Mononuclear cell (primary cell): ENCODE measurements around the gene PPFIA4. TPM values are rescaled to one million over a fixed set of nuclear protein-coding genes. Genes with fewer than 3 reads are reported as not detected.
"Not testable (repeated sequence)": the region's sequence is repeated elsewhere in the genome, so short reads cannot be mapped to it uniquely, and the experiment has no call there.

ENCODE experiments used
- H3K27me3 ChIP-seq: 2 replicates; pipeline ENCODE4 v1.6.0; 2011; ENCODE audit warnings: low read length, control low read depth; ENCODE audit not compliant: insufficient read depth
- H3K4me1 ChIP-seq: 2 replicates; pipeline ENCODE4 v1.5.1; 2011; ENCODE audit warnings: mild to moderate bottlenecking, low read length, control low read depth; ENCODE audit not compliant: insufficient read depth
- H3K4me3 ChIP-seq: 2 replicates; pipeline ENCODE4 v1.5.1; 2011; ENCODE audit warnings: mild to moderate bottlenecking, low read length, moderate library complexity
- H3K9me3 ChIP-seq: 2 replicates; pipeline ENCODE4 v1.5.1; 2011; ENCODE audit warnings: low read depth, mild to moderate bottlenecking, control low read depth, low read length
- total RNA-seq: library from RNA; depleted of rRNA; stranded (reverse); fragments of >200 nt; gene quantifications from one replicate; pipeline ENCODE4 v1.2.3, GENCODE V29; 2012

The PPFIA4 gene
- total RNA-seq: 0.73 TPM

- no peaks in the 10 kb centered on the region for H3K9me3 ChIP-seq
- H3K27me3 ChIP-seq: peaks cover 6% of the 10 kb centered on the region
- H3K4me1 ChIP-seq: peaks cover 12% of the 10 kb centered on the region
- H3K4me3 ChIP-seq: peak within 1 kb of the TSS; percentile 41
Measured at GRCh38 chr1:203026031-203026665, at the start of gene PPFIA4. Gene PPFIA4, plus strand, starts transcription at chr1:203026491. Its CDS starts 12,518 bp downstream, at chr1:203039009.

- no peak overlapping the region for H3K4me3 ChIP-seq
- peaks cover 3% of the 10 kb centered on the region for H3K4me1 ChIP-seq
- H3K9me3 ChIP-seq: no peaks in the 10 kb centered on the region
- H3K27me3 ChIP-seq: no peaks in the 10 kb centered on the region
Measured at GRCh38 chr1:202976633-202977032, 49.7 kb upstream of the PPFIA4 start.

- H3K27me3 ChIP-seq: no peaks in the 10 kb centered on the region
- no peaks in the 10 kb centered on the region for H3K9me3 ChIP-seq
- H3K4me1 ChIP-seq: peaks cover 7% of the 10 kb centered on the region
- H3K4me3 ChIP-seq: no peak overlapping the region
Measured at GRCh38 chr1:202979459-202979858, 46.8 kb upstream of the PPFIA4 start.

- H3K9me3 ChIP-seq: no peaks in the 10 kb centered on the region
- no peaks in the 10 kb centered on the region for H3K27me3 ChIP-seq
- no peak overlapping the region for H3K4me3 ChIP-seq
- H3K4me1 ChIP-seq: peaks cover 4% of the 10 kb centered on the region
Measured at GRCh38 chr1:202981939-202982338, 44.4 kb upstream of the PPFIA4 start.

GRCh38 chr1:202982715-202983430 is 43.4 kb upstream of the PPFIA4 start:
- Histone ChIP-seq H3K27me3 (no peaks in the 10 kb centered on the region), H3K9me3 (no peaks in the 10 kb centered on the region), H3K4me1 (peaks cover 7% of the 10 kb centered on the region), H3K4me3 (no peak overlapping the region)

- H3K4me3 ChIP-seq, H3K27me3 ChIP-seq, H3K9me3 ChIP-seq: not testable (repeated sequence)
- H3K4me1 ChIP-seq: peaks cover 23% of the 10 kb centered on the region
Measured at GRCh38 chr1:202986120-202986519, 40.2 kb upstream of the PPFIA4 start.

GRCh38 chr1:202987255-202987654 is 39.0 kb upstream of the PPFIA4 start:
- H3K9me3 ChIP-seq: no peaks in the 10 kb centered on the region
- peaks cover 23% of the 10 kb centered on the region for H3K4me1 ChIP-seq
- no peaks in the 10 kb centered on the region for H3K27me3 ChIP-seq
- no peak overlapping the region for H3K4me3 ChIP-seq

GRCh38 chr1:202987922-202988583 is 38.2 kb upstream of the PPFIA4 start:
- Histone ChIP-seq H3K4me1 (peaks cover 19% of the 10 kb centered on the region), H3K27me3 (no peaks in the 10 kb centered on the region), H3K9me3 (no peaks in the 10 kb centered on the region), H3K4me3 (no peak overlapping the region)

- Histone ChIP-seq H3K27me3 (no peaks in the 10 kb centered on the region), H3K4me3 (no peak overlapping the region), H3K9me3 (no peaks in the 10 kb centered on the region), H3K4me1 (peaks cover 19% of the 10 kb centered on the region)
Measured at GRCh38 chr1:202989879-202990278, 36.4 kb upstream of the PPFIA4 start.

- no peak overlapping the region for H3K4me3 ChIP-seq
- H3K9me3 ChIP-seq: no peaks in the 10 kb centered on the region
- H3K27me3 ChIP-seq: no peaks in the 10 kb centered on the region
- peaks cover 19% of the 10 kb centered on the region for H3K4me1 ChIP-seq
Measured at GRCh38 chr1:202991112-202991511, 35.2 kb upstream of the PPFIA4 start.

- no peak overlapping the region for H3K4me3 ChIP-seq
- no peaks in the 10 kb centered on the region for H3K27me3 ChIP-seq
- no peaks in the 10 kb centered on the region for H3K9me3 ChIP-seq
- peaks cover 11% of the 10 kb centered on the region for H3K4me1 ChIP-seq
Measured at GRCh38 chr1:202994756-202995155, 31.5 kb upstream of the PPFIA4 start.

- Histone ChIP-seq H3K4me3 (no peak overlapping the region), H3K9me3 (no peaks in the 10 kb centered on the region), H3K27me3 (no peaks in the 10 kb centered on the region), H3K4me1 (peaks cover 7% of the 10 kb centered on the region)
Measured at GRCh38 chr1:202998836-202999750, 27.2 kb upstream of the PPFIA4 start.

GRCh38 chr1:203000217-203000944 is 25.9 kb upstream of the PPFIA4 start:
- H3K9me3 ChIP-seq: no peaks in the 10 kb centered on the region
- no peaks in the 10 kb centered on the region for H3K27me3 ChIP-seq
- H3K4me1 ChIP-seq: peaks cover 7% of the 10 kb centered on the region
- H3K4me3 ChIP-seq: no peak overlapping the region

GRCh38 chr1:203001986-203002385 is 24.3 kb upstream of the PPFIA4 start:
- Histone ChIP-seq H3K4me1 (peaks cover 18% of the 10 kb centered on the region), H3K9me3 (no peaks in the 10 kb centered on the region), H3K27me3 (no peaks in the 10 kb centered on the region), H3K4me3 (no peak overlapping the region)
